ENCODE data around the gene FMNL3. TPM values are rescaled to one million over a fixed set of nuclear protein-coding genes. Genes with fewer than 3 reads are reported as not detected.

FMNL3 gene
- total RNA-seq, 2 donors from 2014 or later = 17.0 to 19.7 TPM

- Mint-ChIP-seq H3K27me3 (no peaks in the 10 kb centered on the region), H3K36me3 (ENCODE audit: low read depth) (peaks cover 7% of the 10 kb centered on the region), H3K27ac (peak overlapping the region; percentile 90), H3K4me1 (peaks cover 17% of the 10 kb centered on the region), H3K4me3 (no peak overlapping the region)
- no peaks in the 10 kb centered on the region for H3K9me3 ChIP-seq (ENCODE audit: control insufficient read depth, low read length, poor library complexity, severe bottlenecking)
- ATAC-seq (no peak), DNase-seq (no peak)
Measured at GRCh38 chr12:49647827-49648711, 59.1 kb downstream of the FMNL3 start.

- DNase-seq = no peak
- Mint-ChIP-seq H3K27me3 (no peaks in the 10 kb centered on the region), H3K4me3 (no peak overlapping the region), H3K36me3 (ENCODE audit: low read depth) (peaks cover 5% of the 10 kb centered on the region), H3K4me1 (peaks cover 17% of the 10 kb centered on the region), H3K27ac (peak overlapping the region; percentile 90)
- H3K9me3 ChIP-seq (ENCODE audit: control insufficient read depth, low read length, poor library complexity, severe bottlenecking) = no peaks in the 10 kb centered on the region
- no peak for ATAC-seq
Measured at GRCh38 chr12:49646871-49647654, 60.1 kb downstream of the FMNL3 start.

GRCh38 chr12:49646331-49646830 lies 60.8 kb downstream of the FMNL3 start:
- Mint-ChIP-seq H3K4me1 (peaks cover 17% of the 10 kb centered on the region), H3K4me3 (no peak overlapping the region), H3K36me3 (ENCODE audit: low read depth) (peaks cover 5% of the 10 kb centered on the region), H3K27me3 (no peaks in the 10 kb centered on the region), H3K27ac (peak overlapping the region; percentile 90)
- no peak for DNase-seq
- no peaks in the 10 kb centered on the region for H3K9me3 ChIP-seq (ENCODE audit: control insufficient read depth, low read length, poor library complexity, severe bottlenecking)
- no peak for ATAC-seq

GRCh38 chr12:49645146-49646039 lies 61.8 kb downstream of the FMNL3 start:
- H3K27me3 Mint-ChIP-seq = no peaks in the 10 kb centered on the region

GRCh38 chr12:49644620-49644994 lies 62.6 kb downstream of the FMNL3 start:
- H3K9me3 ChIP-seq (ENCODE audit: control insufficient read depth, low read length, poor library complexity, severe bottlenecking) = no peaks in the 10 kb centered on the region
- Mint-ChIP-seq H3K36me3 (ENCODE audit: low read depth) (peaks cover 2% of the 10 kb centered on the region), H3K4me3 (peak overlapping the region; percentile 7), H3K27me3 (no peaks in the 10 kb centered on the region), H3K4me1 (peaks cover 15% of the 10 kb centered on the region), H3K27ac (peak overlapping the region; percentile 90)
- ATAC-seq (peak; percentile 96), DNase-seq (peak; percentile 68 to 77 (median 69))

More at GRCh38 chr12:49645146-49646039, 61.8 kb downstream of the FMNL3 start:
- ATAC-seq (no peak), DNase-seq (no peak)
- peaks cover 5% of the 10 kb centered on the region for H3K36me3 Mint-ChIP-seq (ENCODE audit: low read depth)
- H3K4me3 Mint-ChIP-seq = no peak overlapping the region
- H3K27ac Mint-ChIP-seq = peak overlapping the region; percentile 90
- no peaks in the 10 kb centered on the region for H3K9me3 ChIP-seq (ENCODE audit: control insufficient read depth, low read length, poor library complexity, severe bottlenecking)
- peaks cover 19% of the 10 kb centered on the region for H3K4me1 Mint-ChIP-seq

- H3K9me3 ChIP-seq (ENCODE audit: control insufficient read depth, low read length, poor library complexity, severe bottlenecking) = no peaks in the 10 kb centered on the region
- H3K36me3 Mint-ChIP-seq (ENCODE audit: low read depth) = peaks cover 2% of the 10 kb centered on the region
- peak overlapping the region; percentile 90 for H3K27ac Mint-ChIP-seq
- no peaks in the 10 kb centered on the region for H3K27me3 Mint-ChIP-seq
- peaks cover 18% of the 10 kb centered on the region for H3K4me1 Mint-ChIP-seq
- ATAC-seq (peak; percentile 26), DNase-seq (no peak)
- no peak overlapping the region for H3K4me3 Mint-ChIP-seq
Measured at GRCh38 chr12:49643961-49644619, 63.1 kb downstream of the FMNL3 start.

- ATAC-seq (no peak), DNase-seq (no peak)
- H3K9me3 ChIP-seq (ENCODE audit: control insufficient read depth, low read length, poor library complexity, severe bottlenecking) = no peaks in the 10 kb centered on the region
- H3K27me3 Mint-ChIP-seq = no peaks in the 10 kb centered on the region
- peaks cover 2% of the 10 kb centered on the region for H3K36me3 Mint-ChIP-seq (ENCODE audit: low read depth)
- H3K4me1 Mint-ChIP-seq = peaks cover 18% of the 10 kb centered on the region
- no peak overlapping the region for H3K4me3 Mint-ChIP-seq
- H3K27ac Mint-ChIP-seq = peak overlapping the region; percentile 34
Measured at GRCh38 chr12:49643135-49643534, 64.1 kb downstream of the FMNL3 start.

GRCh38 chr12:49642370-49642802 lies 64.8 kb downstream of the FMNL3 start:
- ATAC-seq (no peak), DNase-seq (no peak)
- Mint-ChIP-seq H3K4me3 (no peak overlapping the region), H3K4me1 (peaks cover 18% of the 10 kb centered on the region), H3K27me3 (no peaks in the 10 kb centered on the region), H3K27ac (peak overlapping the region; percentile 47), H3K36me3 (ENCODE audit: low read depth) (peaks cover 2% of the 10 kb centered on the region)
- H3K9me3 ChIP-seq (ENCODE audit: control insufficient read depth, low read length, poor library complexity, severe bottlenecking) = no peaks in the 10 kb centered on the region

GRCh38 chr12:49641748-49642369 lies 65.3 kb downstream of the FMNL3 start:
- H3K27me3 Mint-ChIP-seq = no peaks in the 10 kb centered on the region
- peak overlapping the region; percentile 47 for H3K27ac Mint-ChIP-seq
- DNase-seq (no peak), ATAC-seq (no peak)
- H3K4me1 Mint-ChIP-seq = peaks cover 23% of the 10 kb centered on the region
- peaks cover 2% of the 10 kb centered on the region for H3K36me3 Mint-ChIP-seq (ENCODE audit: low read depth)
- no peaks in the 10 kb centered on the region for H3K9me3 ChIP-seq (ENCODE audit: control insufficient read depth, low read length, poor library complexity, severe bottlenecking)
- no peak overlapping the region for H3K4me3 Mint-ChIP-seq

GRCh38 chr12:49636979-49637755 lies 70.0 kb downstream of the FMNL3 start:
- Mint-ChIP-seq H3K36me3 (ENCODE audit: low read depth) (no peaks in the 10 kb centered on the region), H3K27me3 (no peaks in the 10 kb centered on the region), H3K27ac (peak overlapping the region; percentile 29), H3K4me3 (no peak overlapping the region), H3K4me1 (peaks cover 20% of the 10 kb centered on the region)
- DNase-seq (peak in 2 of 3 donors; percentile 27 to 30), ATAC-seq (peak; percentile 97)
- no peaks in the 10 kb centered on the region for H3K9me3 ChIP-seq (ENCODE audit: control insufficient read depth, low read length, poor library complexity, severe bottlenecking)

GRCh38 chr12:49636574-49636973 lies 70.6 kb downstream of the FMNL3 start:
- peaks cover 24% of the 10 kb centered on the region for H3K4me1 Mint-ChIP-seq
- no peaks in the 10 kb centered on the region for H3K36me3 Mint-ChIP-seq (ENCODE audit: low read depth)
- no peaks in the 10 kb centered on the region for H3K9me3 ChIP-seq (ENCODE audit: control insufficient read depth, low read length, poor library complexity, severe bottlenecking)
- peak overlapping the region; percentile 29 for H3K27ac Mint-ChIP-seq
- no peaks in the 10 kb centered on the region for H3K27me3 Mint-ChIP-seq
- no peak for DNase-seq
- no peak for ATAC-seq
- H3K4me3 Mint-ChIP-seq = no peak overlapping the region
